PC-3 (cell line): ENCODE measurements around the gene WDR76. TPM values are rescaled to one million over a fixed set of nuclear protein-coding genes. Genes with fewer than 3 reads are reported as not detected.

Source experiments
- ATAC-seq: fragments of 200-7000 bp; cut with Tn5 transposase; 2 replicates; pipeline ENCODE4 v1.9.1; 2020; ENCODE audit warnings: mild to moderate bottlenecking, moderate library complexity
- BruUV-seq: library from RNA; stranded (reverse); fragments of 400-500 nt; replicated peaks from 2 replicates; lab custom pipeline; 2021; lab: Mats Ljungman, UMichigan
- CTCF ChIA-PET: fragments of 300-600 bp; sonication (Branson Sonifier 250); formaldehyde crosslinking; loops from one replicate; lab custom pipeline; 2022; ENCODE audit warnings: antibody characterized with exemption; lab: Charles Lee
- POLR2A ChIA-PET: fragments of 300-600 bp; sonication (Branson Sonifier 250); formaldehyde crosslinking; loops from one replicate; lab custom pipeline; 2022; ENCODE audit warnings: antibody characterized with exemption; ENCODE audit not compliant: unreplicated experiment; lab: Charles Lee
- DNase-seq: peaks from one replicate; pipeline ENCODE4 v3.0.0-alpha.2; 2015
- H2AFZ ChIP-seq: fragments of 300-600 bp; sonication (generic); 2 replicates; pipeline ENCODE4 v1.6.0; 2016; ENCODE audit warnings: antibody characterized with exemption, low read length
- H3F3A ChIP-seq: fragments of 300-600 bp; sonication (generic); one replicate; pipeline ENCODE4 v1.6.0; 2017; ENCODE audit warnings: antibody characterized with exemption, low read length, control low read depth, mild to moderate bottlenecking; ENCODE audit not compliant: unreplicated experiment
- H3K27ac ChIP-seq: fragments of 300-600 bp; sonication (generic); 2 replicates; pipeline ENCODE4 v1.5.1; 2016; ENCODE audit warnings: mild to moderate bottlenecking, low read length
- H3K27me3 ChIP-seq: fragments of 300-600 bp; sonication (generic); 2 replicates; pipeline ENCODE4 v1.6.1; 2016; ENCODE audit warnings: low read length, mixed read lengths
- H3K36me3 ChIP-seq: fragments of 300-600 bp; sonication (generic); 2 replicates; pipeline ENCODE4 v1.6.1; 2016; ENCODE audit warnings: low read depth, mixed run types, low read length, mixed read lengths
- H3K4me1 ChIP-seq: fragments of 300-600 bp; sonication (generic); 2 replicates; pipeline ENCODE4 v1.5.1; 2016; ENCODE audit warnings: low read length; ENCODE audit not compliant: insufficient read depth
- H3K4me2 ChIP-seq: fragments of 300-600 bp; sonication (generic); 2 replicates; pipeline ENCODE4 v1.6.0; 2016; ENCODE audit warnings: low read length
- H3K4me3 ChIP-seq: fragments of 300-600 bp; sonication (generic); 2 replicates; pipeline ENCODE4 v1.5.1; 2016; ENCODE audit warnings: mild to moderate bottlenecking, low read length, mixed read lengths
- H3K79me2 ChIP-seq: fragments of 300-600 bp; sonication (generic); 2 replicates; pipeline ENCODE4 v1.6.1; 2017; ENCODE audit warnings: low read length, mixed read lengths
- H3K9ac ChIP-seq: fragments of 300-600 bp; sonication (generic); 2 replicates; pipeline ENCODE4 v1.6.0; 2016; ENCODE audit warnings: mild to moderate bottlenecking, low read length
- H3K9me2 ChIP-seq: fragments of 300-600 bp; sonication (generic); replicated peaks from 2 replicates; pipeline ENCODE4 v1.6.1; 2016; ENCODE audit warnings: mixed run types, low read length, mixed read lengths
- H3K9me3 ChIP-seq: fragments of 300-600 bp; sonication (generic); 2 replicates; pipeline ENCODE4 v1.6.1; 2016; ENCODE audit warnings: low read length, mixed read lengths
- H4K20me1 ChIP-seq: fragments of 300-600 bp; sonication (generic); 2 replicates; pipeline ENCODE4 v1.6.1; 2016; ENCODE audit warnings: low read length, mixed read lengths
- CTCF ChIP-seq: fragments of 300-600 bp; sonication (generic); conservative IDR thresholded peaks from 2 replicates; pipeline ENCODE4 v1.5.1; 2017; ENCODE audit warnings: antibody characterized with exemption, low read depth, mild to moderate bottlenecking, low read length
- EZH2 ChIP-seq: fragments of 300-600 bp; sonication (generic); IDR thresholded peaks from one replicate; pipeline ENCODE4 v1.6.1; 2017; ENCODE audit warnings: antibody characterized with exemption, mild to moderate bottlenecking, low read length; ENCODE audit not compliant: unreplicated experiment
- EZH2phosphoT487 ChIP-seq: fragments of 300-600 bp; sonication (generic); IDR thresholded peaks from 2 replicates; pipeline ENCODE4 v1.6.1; 2018; ENCODE audit warnings: mild to moderate bottlenecking, antibody characterized with exemption, low read length, borderline replicate concordance
- intact Hi-C: fragments of 100-400 bp; cut with micrococcal nuclease; formaldehyde crosslinking; loops from 2 replicates; pipeline ENCODE4 v1.9.0; 2023
- total RNA-seq: library from RNA; depleted of rRNA; stranded (reverse); fragments of >200 nt; gene quantifications from 2 replicates; pipeline ENCODE4 v1.2.3, GENCODE V29; 2014

The WDR76 gene
- total RNA-seq, 1 experiment from 2014 or later = 29.0 TPM

DNA sequence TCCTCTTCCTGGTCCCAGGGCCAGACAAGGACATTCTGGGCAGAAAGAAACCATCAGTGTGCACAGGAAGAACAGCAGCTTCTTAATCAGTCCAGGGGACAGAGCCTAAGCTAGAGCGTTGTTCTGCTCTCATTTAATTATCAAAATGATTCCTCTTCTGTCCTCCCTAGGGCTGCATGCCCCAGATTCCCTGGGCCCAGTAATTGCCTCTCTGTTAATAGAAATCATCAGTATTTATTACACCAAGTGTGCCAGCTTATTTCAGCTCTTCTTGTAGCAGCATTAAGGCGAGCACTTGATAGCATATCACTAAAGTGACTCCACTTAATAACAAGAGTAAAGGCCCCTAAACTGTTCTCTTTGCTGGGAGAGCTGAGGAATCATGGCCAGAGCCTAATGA is 72.1 kb downstream of the WDR76 start:
- Histone ChIP-seq H3K27ac (no peak overlapping the region), H3K4me2 (no peak overlapping the region), H3K9me3 (no peaks in the 10 kb centered on the region), H3K4me3 (no peak overlapping the region), H3K36me3 (0 out of 2 replicates have a peak, but pooled peaks cover 2% of the 10 kb centered on the region), H3K79me2 (no peaks in the 10 kb centered on the region), H3K4me1 (no peaks in the 10 kb centered on the region; the same call in 1 of the 2 replicates), H2AFZ (no peak overlapping the region), H4K20me1 (no peaks in the 10 kb centered on the region), H3F3A (no peaks in the 10 kb centered on the region), H3K27me3 (no peaks in the 10 kb centered on the region), H3K9me2 (no peaks in the 10 kb centered on the region), H3K9ac (no peak overlapping the region)
- TF ChIP-seq EZH2phosphoT487 (no peak), CTCF (no peak), EZH2 (no peak)
- ChIA-PET CTCF (no interaction called here), POLR2A (no interaction called here)
- BruUV-seq = no TSS peak
- no peak for DNase-seq
- no peak for ATAC-seq
- intact Hi-C loops = no loop called here

GRCh38 chr15:43899928-43900327 is 73.1 kb downstream of the WDR76 start:
- CTCF ChIA-PET = no interaction called here
- no peak for DNase-seq

More at GRCh38 chr15:43899928-43900327, 73.1 kb downstream of the WDR76 start:
- H3K4me1 ChIP-seq = no peaks in the 10 kb centered on the region; the same call in 1 of the 2 replicates
- ATAC-seq = no peak
- 0 out of 2 replicates have a peak, but pooled peaks cover 2% of the 10 kb centered on the region for H3K36me3 ChIP-seq
- H2AFZ ChIP-seq = no peak overlapping the region
- H3K9me3 ChIP-seq = no peaks in the 10 kb centered on the region
- TF ChIP-seq CTCF (no peak), EZH2phosphoT487 (no peak), EZH2 (no peak)
- no peaks in the 10 kb centered on the region for H3K79me2 ChIP-seq
- intact Hi-C loops = no loop called here
- H3K27ac ChIP-seq = no peak overlapping the region
- BruUV-seq = no TSS peak
- H3K9ac ChIP-seq = no peak overlapping the region
- no peak overlapping the region for H3K4me2 ChIP-seq
- no peaks in the 10 kb centered on the region for H3K9me2 ChIP-seq
- H3K27me3 ChIP-seq = no peaks in the 10 kb centered on the region
- POLR2A ChIA-PET = no interaction called here
- H4K20me1 ChIP-seq = no peaks in the 10 kb centered on the region
- H3K4me3 ChIP-seq = no peak overlapping the region
- no peaks in the 10 kb centered on the region for H3F3A ChIP-seq
